Neural progenitor cell (in vitro differentiated cells): ENCODE data around the gene CDCA4.

ENCODE experiments used
- EZH2 ChIP-seq: fragments of 200-600 bp; sonication (generic); IDR thresholded peaks from 2 replicates; pipeline ENCODE4 v1.6.1; 2017; ENCODE audit warnings: antibody characterized with exemption, mild to moderate bottlenecking, moderate library complexity
- TF ChIP-seq, protein P1 (sequence below): fragments of 200-600 bp; sonication (generic); IDR thresholded peaks from 2 replicates; pipeline ENCODE4 v1.5.1; 2017; ENCODE audit warnings: antibody characterized with exemption, mild to moderate bottlenecking

DNA sequence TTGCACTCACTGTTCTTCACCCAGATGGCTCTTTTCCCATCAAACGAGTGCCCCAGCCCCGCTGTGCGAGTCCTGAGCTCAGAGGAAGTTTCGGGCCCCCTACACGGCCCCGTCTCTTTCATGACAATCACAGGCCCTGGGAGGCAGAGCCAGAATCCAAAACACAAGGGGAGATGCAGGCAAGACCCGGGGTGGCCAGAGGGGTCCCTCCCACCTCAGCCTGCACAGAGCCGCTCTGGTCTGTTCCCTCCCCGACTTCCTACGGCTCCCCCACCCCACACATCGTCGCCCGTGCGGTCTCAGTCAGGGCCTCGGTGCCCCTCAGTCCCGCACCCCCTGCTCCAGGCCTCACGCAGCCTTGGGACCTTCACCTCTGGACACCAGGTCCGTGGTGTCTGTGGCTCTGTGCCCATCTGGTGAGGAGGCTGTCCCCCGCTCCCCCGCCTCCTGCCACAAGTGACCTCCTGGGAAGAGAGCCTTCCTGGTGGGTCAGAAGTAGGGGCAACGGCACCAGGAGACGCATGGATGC, 35.5 kb upstream of the CDCA4 start:
- TF ChIP-seq, protein P1, sequence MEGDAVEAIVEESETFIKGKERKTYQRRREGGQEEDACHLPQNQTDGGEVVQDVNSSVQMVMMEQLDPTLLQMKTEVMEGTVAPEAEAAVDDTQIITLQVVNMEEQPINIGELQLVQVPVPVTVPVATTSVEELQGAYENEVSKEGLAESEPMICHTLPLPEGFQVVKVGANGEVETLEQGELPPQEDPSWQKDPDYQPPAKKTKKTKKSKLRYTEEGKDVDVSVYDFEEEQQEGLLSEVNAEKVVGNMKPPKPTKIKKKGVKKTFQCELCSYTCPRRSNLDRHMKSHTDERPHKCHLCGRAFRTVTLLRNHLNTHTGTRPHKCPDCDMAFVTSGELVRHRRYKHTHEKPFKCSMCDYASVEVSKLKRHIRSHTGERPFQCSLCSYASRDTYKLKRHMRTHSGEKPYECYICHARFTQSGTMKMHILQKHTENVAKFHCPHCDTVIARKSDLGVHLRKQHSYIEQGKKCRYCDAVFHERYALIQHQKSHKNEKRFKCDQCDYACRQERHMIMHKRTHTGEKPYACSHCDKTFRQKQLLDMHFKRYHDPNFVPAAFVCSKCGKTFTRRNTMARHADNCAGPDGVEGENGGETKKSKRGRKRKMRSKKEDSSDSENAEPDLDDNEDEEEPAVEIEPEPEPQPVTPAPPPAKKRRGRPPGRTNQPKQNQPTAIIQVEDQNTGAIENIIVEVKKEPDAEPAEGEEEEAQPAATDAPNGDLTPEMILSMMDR, result no peak
- no peak for TF ChIP-seq EZH2
